ENCODE results near the gene SPACA9.

The SPACA9 gene

GRCh38 chr9:132858751-132859150 lies 19.9 kb upstream of the SPACA9 start:
- Histone ChIP-seq H3K4me1 (ENCODE audit: low read length) (no peaks in the 10 kb centered on the region), H3K4me2 (ENCODE audit: low read length) (no peak overlapping the region)
- no peak for TF ChIP-seq EZH2phosphoT487 (IDR thresholded peaks at IDR 0.05; ENCODE audit: low read depth)
- no peak for TF ChIP-seq CTCF (IDR thresholded peaks at IDR 0.05; ENCODE audit: low read depth, low read length)

GRCh38 chr9:132861666-132862065 lies 17.0 kb upstream of the SPACA9 start:
- Histone ChIP-seq H3K79me2 (ENCODE audit: low read length) (no peaks in the 10 kb centered on the region), H4K20me1 (ENCODE audit: insufficient read depth, low read length) (no peaks in the 10 kb centered on the region), H3K9ac (ENCODE audit: low read length) (no peak overlapping the region), H3K4me2 (ENCODE audit: low read length) (no peak overlapping the region), H3K4me1 (ENCODE audit: low read length) (no peaks in the 10 kb centered on the region), H3K9me3 (ENCODE audit: insufficient read depth, low read length) (no peaks in the 10 kb centered on the region), H3K4me3 (ENCODE audit: low read length) (no peak overlapping the region), H3K27ac (ENCODE audit: low read length) (no peak overlapping the region), H3K27me3 (ENCODE audit: low read depth, low read length) (no peaks in the 10 kb centered on the region), H3K36me3 (replicated peaks; ENCODE audit: low read depth, low read length) (no peaks in the 10 kb centered on the region), H2AFZ (ENCODE audit: low read depth, low read length) (no peak overlapping the region)
- TF ChIP-seq EZH2phosphoT487 (IDR thresholded peaks at IDR 0.05; ENCODE audit: low read depth) (no peak), CTCF (IDR thresholded peaks at IDR 0.05; ENCODE audit: low read depth, low read length) (no peak)

More at GRCh38 chr9:132858751-132859150, 19.9 kb upstream of the SPACA9 start:
- Histone ChIP-seq H3K27ac (ENCODE audit: low read length) (no peak overlapping the region), H3K79me2 (ENCODE audit: low read length) (no peaks in the 10 kb centered on the region), H2AFZ (ENCODE audit: low read depth, low read length) (no peak overlapping the region), H3K9ac (ENCODE audit: low read length) (no peak overlapping the region), H3K27me3 (ENCODE audit: low read depth, low read length) (peaks cover 4% of the 10 kb centered on the region; the same call in 1 of the 2 replicates), H3K4me3 (ENCODE audit: low read length) (no peak overlapping the region), H3K9me3 (ENCODE audit: insufficient read depth, low read length) (no peaks in the 10 kb centered on the region), H4K20me1 (ENCODE audit: insufficient read depth, low read length) (no peaks in the 10 kb centered on the region), H3K36me3 (replicated peaks; ENCODE audit: low read depth, low read length) (no peaks in the 10 kb centered on the region)

GRCh38 chr9:132862533-132862932 lies 16.2 kb upstream of the SPACA9 start:
- H3K4me2 ChIP-seq (ENCODE audit: low read length), result no peak overlapping the region
- H4K20me1 ChIP-seq (ENCODE audit: insufficient read depth, low read length), result no peaks in the 10 kb centered on the region
- no peak overlapping the region for H3K9ac ChIP-seq (ENCODE audit: low read length)
- H3K4me1 ChIP-seq (ENCODE audit: low read length), result no peaks in the 10 kb centered on the region
- TF ChIP-seq CTCF (IDR thresholded peaks at IDR 0.05; ENCODE audit: low read depth, low read length) (no peak), EZH2phosphoT487 (IDR thresholded peaks at IDR 0.05; ENCODE audit: low read depth) (no peak)
- no peaks in the 10 kb centered on the region for H3K9me3 ChIP-seq (ENCODE audit: insufficient read depth, low read length)
- no peaks in the 10 kb centered on the region for H3K27me3 ChIP-seq (ENCODE audit: low read depth, low read length)
- no peak overlapping the region for H3K27ac ChIP-seq (ENCODE audit: low read length)
- no peaks in the 10 kb centered on the region for H3K79me2 ChIP-seq (ENCODE audit: low read length)
- no peak overlapping the region for H3K4me3 ChIP-seq (ENCODE audit: low read length)
- H2AFZ ChIP-seq (ENCODE audit: low read depth, low read length), result no peak overlapping the region
- no peaks in the 10 kb centered on the region for H3K36me3 ChIP-seq (replicated peaks; ENCODE audit: low read depth, low read length)

GRCh38 chr9:132863096-132863495 lies 15.6 kb upstream of the SPACA9 start:
- Histone ChIP-seq H3K9ac (ENCODE audit: low read length) (no peak overlapping the region), H4K20me1 (ENCODE audit: insufficient read depth, low read length) (no peaks in the 10 kb centered on the region), H3K4me1 (ENCODE audit: low read length) (no peaks in the 10 kb centered on the region), H3K27ac (ENCODE audit: low read length) (no peak overlapping the region), H3K4me2 (ENCODE audit: low read length) (no peak overlapping the region), H3K79me2 (ENCODE audit: low read length) (no peaks in the 10 kb centered on the region), H3K4me3 (ENCODE audit: low read length) (no peak overlapping the region), H3K9me3 (ENCODE audit: insufficient read depth, low read length) (no peaks in the 10 kb centered on the region), H2AFZ (ENCODE audit: low read depth, low read length) (no peak overlapping the region), H3K36me3 (replicated peaks; ENCODE audit: low read depth, low read length) (no peaks in the 10 kb centered on the region), H3K27me3 (ENCODE audit: low read depth, low read length) (no peaks in the 10 kb centered on the region)
- TF ChIP-seq CTCF (IDR thresholded peaks at IDR 0.05; ENCODE audit: low read depth, low read length) (no peak), EZH2phosphoT487 (IDR thresholded peaks at IDR 0.05; ENCODE audit: low read depth) (no peak)

Data from OCI-LY3 (cell line).